Measurements from ENCODE around the gene USP3. TPM values are rescaled to one million over a fixed set of nuclear protein-coding genes. Genes with fewer than 3 reads are reported as not detected.

The USP3 gene
- total and polyA plus RNA-seq, 2 of the 13 experiments (the other 11 are each of a cell fraction or from before 2014, with no cell fraction given), result 14.3 to 61.2 TPM

DNA sequence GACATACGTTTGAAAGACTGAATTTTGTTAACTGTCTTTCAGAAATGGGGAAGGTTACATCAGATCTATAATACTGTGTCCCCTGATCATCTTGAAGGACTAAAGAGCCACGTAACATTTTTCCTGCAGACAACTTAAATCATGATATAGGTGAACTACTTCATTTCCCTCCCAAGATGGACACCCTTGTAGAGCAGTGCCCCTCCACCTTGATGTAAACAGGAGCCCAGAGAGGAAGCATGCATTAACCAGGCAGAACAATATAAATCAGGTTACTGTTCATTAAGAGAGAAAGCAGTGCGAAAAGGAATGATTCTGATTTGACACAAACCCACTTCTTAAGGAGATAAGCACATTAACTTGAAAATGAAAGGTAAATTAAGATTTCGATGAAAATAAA lies 36.1 kb downstream of the USP3 start:
- no peak for ATAC-seq

More for the DNA sequence above, 36.1 kb downstream of the USP3 start:
- Histone ChIP-seq H3K4me1 (ENCODE audit: insufficient read depth, low read length) (peaks cover 13% of the 10 kb centered on the region), H3K36me3 (replicated peaks in 1 of 2; ENCODE audit: control insufficient read depth in 1 of 2, insufficient read depth in 2 of 2, low read length in 2 of 2) (peaks cover 0 to 16% of the 10 kb centered on the region in 2 experiments; a peak in 2 of 5 replicates), H3K27ac (ENCODE audit: extremely low read length, insufficient read depth, low read length) (no peak overlapping the region), H3K27me3 (ENCODE audit: control insufficient read depth in 1 of 2, insufficient read depth in 2 of 2, low read length in 2 of 2) (no peaks in the 10 kb centered on the region), H3K4me2 (ENCODE audit: low read depth, low read length) (no peak overlapping the region), H3K9ac (ENCODE audit: insufficient read depth, low read depth, low read length) (no peak overlapping the region), H4K20me1 (ENCODE audit: insufficient read depth, low read length) (no peaks in the 10 kb centered on the region), H2AFZ (ENCODE audit: low read length) (no peak overlapping the region), H3K9me3 (ENCODE audit: low read length) (no peaks in the 10 kb centered on the region), H3K4me3 (replicated peaks in 1 of 3; ENCODE audit: insufficient read depth in 1 of 3, low read depth in 2 of 3, low read length in 3 of 3) (no peak overlapping the region), H3K79me2 (ENCODE audit: insufficient read depth, low read length) (peaks cover 63% of the 10 kb centered on the region)
- POLR2A ChIA-PET, result no interaction called here
- DNase-seq (ENCODE audit: low spot score), result no peak
- no peak for FAIRE-seq
- BruUV-seq (replicated peaks), result no TSS peak
- WGBS (ENCODE audit: low lambda C conversion rate), result 97% methylated on average over 4 of the region's 4 CpGs
- CTCF ChIA-PET (ENCODE audit: low intra/inter-chr PET ratio, low total read pairs), result no interaction called here
- TF ChIP-seq ETV5 (CRISPR knock-in tag; IDR thresholded peaks at IDR 0.05; ENCODE audit: borderline replicate concordance), result no peak
- no peak for TF ChIP-seq ZNF264 (CRISPR knock-in tag; IDR thresholded peaks at IDR 0.05)
- TF ChIP-seq DPF2 (CRISPR knock-in tag; IDR thresholded peaks at IDR 0.05; ENCODE audit: borderline replicate concordance, low read depth), result no peak
- no peak for TF ChIP-seq MAFF (IDR thresholded peaks at IDR 0.05; ENCODE audit: low read depth, low read length)
- no peak for TF ChIP-seq NFE2L2 (IDR thresholded peaks at IDR 0.05; ENCODE audit: low read length)
- TF ChIP-seq, protein P1, sequence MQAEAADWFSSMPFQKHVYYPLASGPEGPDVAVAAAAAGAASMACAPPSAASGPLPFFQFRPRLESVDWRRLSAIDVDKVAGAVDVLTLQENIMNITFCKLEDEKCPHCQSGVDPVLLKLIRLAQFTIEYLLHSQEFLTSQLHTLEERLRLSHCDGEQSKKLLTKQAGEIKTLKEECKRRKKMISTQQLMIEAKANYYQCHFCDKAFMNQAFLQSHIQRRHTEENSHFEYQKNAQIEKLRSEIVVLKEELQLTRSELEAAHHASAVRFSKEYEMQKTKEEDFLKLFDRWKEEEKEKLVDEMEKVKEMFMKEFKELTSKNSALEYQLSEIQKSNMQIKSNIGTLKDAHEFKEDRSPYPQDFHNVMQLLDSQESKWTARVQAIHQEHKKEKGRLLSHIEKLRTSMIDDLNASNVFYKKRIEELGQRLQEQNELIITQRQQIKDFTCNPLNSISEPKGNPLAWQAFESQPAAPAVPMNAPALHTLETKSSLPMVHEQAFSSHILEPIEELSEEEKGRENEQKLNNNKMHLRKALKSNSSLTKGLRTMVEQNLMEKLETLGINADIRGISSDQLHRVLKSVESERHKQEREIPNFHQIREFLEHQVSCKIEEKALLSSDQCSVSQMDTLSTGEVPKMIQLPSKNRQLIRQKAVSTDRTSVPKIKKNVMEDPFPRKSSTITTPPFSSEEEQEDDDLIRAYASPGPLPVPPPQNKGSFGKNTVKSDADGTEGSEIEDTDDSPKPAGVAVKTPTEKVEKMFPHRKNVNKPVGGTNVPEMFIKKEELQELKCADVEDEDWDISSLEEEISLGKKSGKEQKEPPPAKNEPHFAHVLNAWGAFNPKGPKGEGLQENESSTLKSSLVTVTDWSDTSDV (CRISPR knock-in tag; IDR thresholded peaks at IDR 0.05), result no peak
- TF ChIP-seq RCOR2 (CRISPR knock-in tag; IDR thresholded peaks at IDR 0.05), result no peak
- TF ChIP-seq, protein P2, sequence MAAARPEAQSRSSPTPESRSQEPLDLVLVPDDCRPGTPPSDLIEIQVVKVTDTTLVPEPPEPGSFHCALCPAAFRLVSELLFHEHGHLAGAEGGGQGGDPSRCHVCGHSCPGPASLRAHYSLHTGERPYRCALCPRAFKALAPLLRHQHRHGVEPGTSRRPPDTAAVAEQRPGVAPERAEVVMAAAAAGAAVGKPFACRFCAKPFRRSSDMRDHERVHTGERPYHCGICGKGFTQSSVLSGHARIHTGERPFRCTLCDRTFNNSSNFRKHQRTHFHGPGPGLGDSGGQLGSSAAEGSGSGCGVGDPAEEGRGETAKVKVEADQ (CRISPR knock-in tag; IDR thresholded peaks at IDR 0.05; ENCODE audit: borderline replicate concordance), result no peak
- TF ChIP-seq, protein P3, sequence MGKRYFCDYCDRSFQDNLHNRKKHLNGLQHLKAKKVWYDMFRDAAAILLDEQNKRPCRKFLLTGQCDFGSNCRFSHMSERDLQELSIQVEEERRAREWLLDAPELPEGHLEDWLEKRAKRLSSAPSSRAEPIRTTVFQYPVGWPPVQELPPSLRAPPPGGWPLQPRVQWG (CRISPR knock-in tag; IDR thresholded peaks at IDR 0.05; ENCODE audit: borderline replicate concordance, low read depth), result no peak
- TF ChIP-seq, protein P4, sequence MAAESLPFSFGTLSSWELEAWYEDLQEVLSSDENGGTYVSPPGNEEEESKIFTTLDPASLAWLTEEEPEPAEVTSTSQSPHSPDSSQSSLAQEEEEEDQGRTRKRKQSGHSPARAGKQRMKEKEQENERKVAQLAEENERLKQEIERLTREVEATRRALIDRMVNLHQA (CRISPR knock-in tag; IDR thresholded peaks at IDR 0.05), result no peak
- no peak for TF ChIP-seq HES4 (CRISPR knock-in tag; IDR thresholded peaks at IDR 0.05; ENCODE audit: borderline replicate concordance)
- no peak for TF ChIP-seq DR1 (CRISPR knock-in tag; IDR thresholded peaks at IDR 0.05)
- no peak for TF ChIP-seq FOSL1 (CRISPR knock-in tag; IDR thresholded peaks at IDR 0.05; ENCODE audit: borderline replicate concordance)
- TF ChIP-seq, protein P5, sequence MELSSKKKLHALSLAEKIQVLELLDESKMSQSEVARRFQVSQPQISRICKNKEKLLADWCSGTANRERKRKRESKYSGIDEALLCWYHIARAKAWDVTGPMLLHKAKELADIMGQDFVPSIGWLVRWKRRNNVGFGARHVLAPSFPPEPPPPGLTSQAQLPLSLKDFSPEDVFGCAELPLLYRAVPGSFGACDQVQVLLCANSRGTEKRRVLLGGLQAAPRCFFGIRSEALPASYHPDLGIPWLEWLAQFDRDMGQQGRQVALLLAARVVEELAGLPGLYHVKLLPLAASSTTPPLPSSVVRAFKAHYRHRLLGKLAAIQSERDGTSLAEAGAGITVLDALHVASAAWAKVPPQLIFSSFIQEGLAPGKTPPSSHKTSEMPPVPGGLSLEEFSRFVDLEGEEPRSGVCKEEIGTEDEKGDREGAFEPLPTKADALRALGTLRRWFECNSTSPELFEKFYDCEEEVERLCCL (CRISPR knock-in tag; IDR thresholded peaks at IDR 0.05; ENCODE audit: borderline replicate concordance), result no peak
- TF ChIP-seq SNAI1 (CRISPR knock-in tag; IDR thresholded peaks at IDR 0.05; ENCODE audit: borderline replicate concordance), result no peak
- no peak for TF ChIP-seq ZBTB8A (CRISPR knock-in tag; IDR thresholded peaks at IDR 0.05; ENCODE audit: borderline replicate concordance, low read depth)
- TF ChIP-seq RORA (CRISPR knock-in tag; IDR thresholded peaks at IDR 0.05), result no peak
- TF ChIP-seq HCFC1 (IDR thresholded peaks at IDR 0.05; ENCODE audit: low read depth, low read length), result no peak
- TF ChIP-seq TAF1 (CRISPR knock-in tag; IDR thresholded peaks at IDR 0.05), result no peak
- in situ Hi-C loops (cut with HindIII; ENCODE audit: extremely low pct_ligation_motif_present, low pct_unique_long_range_greater_than_20kb) (no loop called here), intact Hi-C loops (cut with micrococcal nuclease; ENCODE audit: unreplicated experiment) (no loop called here)

Measured in HepG2 (cell line).